ENCODE data around the gene SUSD6. TPM values are rescaled to one million over a fixed set of nuclear protein-coding genes. Genes with fewer than 3 reads are reported as not detected.
A peak's percentile ranks its signal among the peaks of the same experiment; 100 is the strongest.

Gene SUSD6
- 8.9 TPM for polyA plus RNA-seq (2013, experiment 1 of 2)
- polyA plus RNA-seq (2013, experiment 2 of 2) = 9.1 TPM

DNA sequence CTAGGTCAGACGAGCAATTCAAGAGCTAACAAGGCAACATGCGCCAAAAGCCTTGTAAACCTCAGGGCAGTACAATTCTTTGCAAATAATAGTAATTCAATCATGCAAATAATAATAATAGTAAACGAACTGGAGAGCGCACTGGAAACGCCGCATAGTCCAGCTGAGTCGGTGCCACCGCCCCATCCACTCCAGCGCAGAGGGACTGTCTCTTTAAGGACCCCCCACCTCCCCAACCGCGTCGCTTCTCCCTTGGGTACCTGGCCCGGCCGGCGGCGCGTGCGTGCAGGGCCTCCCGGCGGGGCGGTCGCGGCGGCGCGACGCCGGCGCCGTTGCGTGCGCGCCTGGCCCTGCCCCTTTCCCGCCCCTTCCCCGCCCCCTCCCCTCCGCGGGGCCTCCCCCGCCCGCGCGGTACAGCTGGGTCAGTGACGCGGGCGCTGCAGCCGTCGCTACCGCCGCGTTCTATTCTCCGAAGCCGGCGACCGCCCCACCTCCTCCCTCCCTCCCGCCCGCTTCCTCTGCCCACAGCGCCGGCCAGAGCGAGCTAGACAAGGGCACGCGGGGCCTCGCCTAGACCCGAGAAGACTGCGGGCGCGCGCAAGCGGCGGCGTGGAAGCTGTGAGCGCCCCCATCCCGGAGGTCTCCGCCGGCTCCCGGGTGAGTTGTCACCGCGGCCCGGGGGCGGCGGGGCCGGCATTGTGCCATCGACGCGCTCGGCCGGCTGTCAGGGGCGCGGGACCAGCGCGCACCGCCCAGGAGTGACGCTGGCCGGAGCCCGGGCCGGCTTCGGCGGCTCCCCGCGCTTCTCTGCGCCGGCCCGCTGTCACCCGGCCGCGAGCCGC is at the start of gene SUSD6:
SUSD6 (plus strand) TSS at position 425 of the 842 bp plus-strand sequence. CDS start 46,997 bp downstream, outside the sequence.
- H3K18ac ChIP-seq (ENCODE audit: low read depth in 1 of 2, low read length in 2 of 2) = peak within 1 kb of the TSS; percentile 89 to 90
- H2BK120ac ChIP-seq (ENCODE audit: low read depth, low read length) = peak within 1 kb of the TSS; percentile 74
- H3K4me2 ChIP-seq (ENCODE audit: low read length, poor library complexity, severe bottlenecking) = peak within 1 kb of the TSS; percentile 89
- peak within 1 kb of the TSS; percentile 60 to 91 for H2BK12ac ChIP-seq (ENCODE audit: low read length in 2 of 2)
- H3K14ac ChIP-seq (ENCODE audit: low read length in 2 of 2) = peak within 1 kb of the TSS in 1 of 2 experiments; percentile 98
- no peaks in the 10 kb centered on the region for H3K36me3 ChIP-seq (ENCODE audit: control insufficient read depth in 1 of 2, insufficient read depth in 2 of 2, low read depth in 1 of 2, low read length in 2 of 2)
- peak; percentile 89 for DNase-seq
- peak within 1 kb of the TSS; percentile 92 for H4K8ac ChIP-seq (ENCODE audit: low read length)
- peak within 1 kb of the TSS; percentile 85 to 92 for H3K4me3 ChIP-seq (ENCODE audit: insufficient read depth in 1 of 2, low read depth in 1 of 2, low read length in 2 of 2)
- no peaks in the 10 kb centered on the region for H3K9me3 ChIP-seq (ENCODE audit: control insufficient read depth, low read length)
- peak within 1 kb of the TSS in 1 of 2 experiments; percentile 96 for H3K23ac ChIP-seq (ENCODE audit: low read length in 2 of 2)
- no peaks in the 10 kb centered on the region for H3K27me3 ChIP-seq (ENCODE audit: control insufficient read depth in 1 of 2, insufficient read depth in 1 of 2, low read length in 2 of 2)
- H3K79me1 ChIP-seq (replicated peaks; ENCODE audit: low read length, poor library complexity, severe bottlenecking) = peaks cover 12% of the 10 kb centered on the region
- H3K27ac ChIP-seq (ENCODE audit: low read length, poor library complexity, severe bottlenecking) = peak within 1 kb of the TSS; percentile 69
- peaks cover 15% of the 10 kb centered on the region for H3K4me1 ChIP-seq (ENCODE audit: control insufficient read depth, insufficient read depth, low read depth, low read length)
- WGBS = under 1% methylated on average over 60 of the region's 105 CpGs
- H3K9ac ChIP-seq (ENCODE audit: low read length) = peak within 1 kb of the TSS; percentile 91
- peak within 1 kb of the TSS; percentile 3 for H2AK5ac ChIP-seq (ENCODE audit: low read length, severe bottlenecking)
- H2AFZ ChIP-seq (ENCODE audit: low read depth, low read length) = peak within 1 kb of the TSS; percentile 90
- peak within 1 kb of the TSS in 1 of 2 experiments; percentile 91 for H3K4ac ChIP-seq (ENCODE audit: low read depth in 1 of 2, low read length in 2 of 2)
- H2BK15ac ChIP-seq (ENCODE audit: low read depth, poor library complexity, severe bottlenecking) = peak within 1 kb of the TSS; percentile 63
- peak within 1 kb of the TSS; percentile 90 for H2BK5ac ChIP-seq (ENCODE audit: low read depth, low read length, poor library complexity, severe bottlenecking)
- peak within 1 kb of the TSS; percentile 64 for H4K91ac ChIP-seq (ENCODE audit: low read length)

- H2BK12ac ChIP-seq (ENCODE audit: low read length in 2 of 2) = no peak overlapping the region
- H3K36me3 ChIP-seq (ENCODE audit: control insufficient read depth in 1 of 2, insufficient read depth in 2 of 2, low read depth in 1 of 2, low read length in 2 of 2) = no peaks in the 10 kb centered on the region
- H3K4me3 ChIP-seq (ENCODE audit: insufficient read depth in 1 of 2, low read depth in 1 of 2, low read length in 2 of 2) = no peak overlapping the region
- no peak overlapping the region for H2AK5ac ChIP-seq (ENCODE audit: low read length, severe bottlenecking)
- H2BK5ac ChIP-seq (ENCODE audit: low read depth, low read length, poor library complexity, severe bottlenecking) = no peak overlapping the region
- H3K23ac ChIP-seq (ENCODE audit: low read length in 2 of 2) = no peak overlapping the region
- H4K91ac ChIP-seq (ENCODE audit: low read length) = no peak overlapping the region
- H3K4me1 ChIP-seq (ENCODE audit: control insufficient read depth, insufficient read depth, low read depth, low read length) = no peaks in the 10 kb centered on the region
- no peak overlapping the region for H3K4ac ChIP-seq (ENCODE audit: low read depth in 1 of 2, low read length in 2 of 2)
- no peaks in the 10 kb centered on the region for H3K79me1 ChIP-seq (replicated peaks; ENCODE audit: low read length, poor library complexity, severe bottlenecking)
- no peak overlapping the region for H3K9ac ChIP-seq (ENCODE audit: low read length)
- no peak overlapping the region for H4K8ac ChIP-seq (ENCODE audit: low read length)
- DNase-seq = no peak
- no peak overlapping the region for H3K14ac ChIP-seq (ENCODE audit: low read length in 2 of 2)
- no peaks in the 10 kb centered on the region for H3K9me3 ChIP-seq (ENCODE audit: control insufficient read depth, low read length)
- H2AFZ ChIP-seq (ENCODE audit: low read depth, low read length) = no peak overlapping the region
- no peak overlapping the region for H2BK15ac ChIP-seq (ENCODE audit: low read depth, poor library complexity, severe bottlenecking)
- H3K18ac ChIP-seq (ENCODE audit: low read depth in 1 of 2, low read length in 2 of 2) = no peak overlapping the region
- H3K27me3 ChIP-seq (ENCODE audit: control insufficient read depth in 1 of 2, insufficient read depth in 1 of 2, low read length in 2 of 2) = peaks cover 84 to 88% of the 10 kb centered on the region in 2 experiments
- no peak overlapping the region for H2BK120ac ChIP-seq (ENCODE audit: low read depth, low read length)
- H3K27ac ChIP-seq (ENCODE audit: low read length, poor library complexity, severe bottlenecking) = no peak overlapping the region
- no peak overlapping the region for H3K4me2 ChIP-seq (ENCODE audit: low read length, poor library complexity, severe bottlenecking)
Measured at GRCh38 chr14:69561893-69562292, 49.5 kb upstream of the SUSD6 start.

GRCh38 chr14:69567563-69567962 is 43.8 kb upstream of the SUSD6 start:
- Histone ChIP-seq H2AK5ac (ENCODE audit: low read length, severe bottlenecking) (no peak overlapping the region), H3K23ac (ENCODE audit: low read length in 2 of 2) (no peak overlapping the region), H3K4me2 (ENCODE audit: low read length, poor library complexity, severe bottlenecking) (no peak overlapping the region), H2BK120ac (ENCODE audit: low read depth, low read length) (no peak overlapping the region), H2BK15ac (ENCODE audit: low read depth, poor library complexity, severe bottlenecking) (no peak overlapping the region), H4K91ac (ENCODE audit: low read length) (no peak overlapping the region), H3K4me3 (ENCODE audit: insufficient read depth in 1 of 2, low read depth in 1 of 2, low read length in 2 of 2) (no peak overlapping the region), H3K36me3 (ENCODE audit: control insufficient read depth in 1 of 2, insufficient read depth in 2 of 2, low read depth in 1 of 2, low read length in 2 of 2) (peaks cover 0 to 5% of the 10 kb centered on the region in 2 experiments), H2AFZ (ENCODE audit: low read depth, low read length) (no peak overlapping the region), H3K4me1 (ENCODE audit: control insufficient read depth, insufficient read depth, low read depth, low read length) (peaks cover 13% of the 10 kb centered on the region), H3K4ac (ENCODE audit: low read depth in 1 of 2, low read length in 2 of 2) (no peak overlapping the region), H3K9ac (ENCODE audit: low read length) (no peak overlapping the region), H3K14ac (ENCODE audit: low read length in 2 of 2) (no peak overlapping the region), H4K8ac (ENCODE audit: low read length) (no peak overlapping the region), H3K27ac (ENCODE audit: low read length, poor library complexity, severe bottlenecking) (no peak overlapping the region), H2BK5ac (ENCODE audit: low read depth, low read length, poor library complexity, severe bottlenecking) (no peak overlapping the region), H3K27me3 (ENCODE audit: control insufficient read depth in 1 of 2, insufficient read depth in 1 of 2, low read length in 2 of 2) (peaks cover 83 to 94% of the 10 kb centered on the region in 2 experiments), H3K18ac (ENCODE audit: low read depth in 1 of 2, low read length in 2 of 2) (no peak overlapping the region), H3K9me3 (ENCODE audit: control insufficient read depth, low read length) (no peaks in the 10 kb centered on the region), H2BK12ac (ENCODE audit: low read length in 2 of 2) (no peak overlapping the region), H3K79me1 (replicated peaks; ENCODE audit: low read length, poor library complexity, severe bottlenecking) (no peaks in the 10 kb centered on the region)
- WGBS = 86% methylated on average over 3 of the region's 5 CpGs
- DNase-seq = no peak

- Histone ChIP-seq H3K4ac (ENCODE audit: low read depth in 1 of 2, low read length in 2 of 2) (no peak overlapping the region), H3K27ac (ENCODE audit: low read length, poor library complexity, severe bottlenecking) (no peak overlapping the region), H3K36me3 (ENCODE audit: control insufficient read depth in 1 of 2, insufficient read depth in 2 of 2, low read depth in 1 of 2, low read length in 2 of 2) (peaks cover 0 to 7% of the 10 kb centered on the region in 2 experiments), H2AFZ (ENCODE audit: low read depth, low read length) (no peak overlapping the region), H3K4me2 (ENCODE audit: low read length, poor library complexity, severe bottlenecking) (no peak overlapping the region), H2BK5ac (ENCODE audit: low read depth, low read length, poor library complexity, severe bottlenecking) (no peak overlapping the region), H4K91ac (ENCODE audit: low read length) (no peak overlapping the region), H3K9ac (ENCODE audit: low read length) (no peak overlapping the region), H3K79me1 (replicated peaks; ENCODE audit: low read length, poor library complexity, severe bottlenecking) (no peaks in the 10 kb centered on the region), H3K18ac (ENCODE audit: low read depth in 1 of 2, low read length in 2 of 2) (no peak overlapping the region), H3K9me3 (ENCODE audit: control insufficient read depth, low read length) (no peaks in the 10 kb centered on the region), H3K14ac (ENCODE audit: low read length in 2 of 2) (no peak overlapping the region), H2BK120ac (ENCODE audit: low read depth, low read length) (no peak overlapping the region), H3K27me3 (ENCODE audit: control insufficient read depth in 1 of 2, insufficient read depth in 1 of 2, low read length in 2 of 2) (peaks cover 73 to 94% of the 10 kb centered on the region in 2 experiments), H2BK15ac (ENCODE audit: low read depth, poor library complexity, severe bottlenecking) (no peak overlapping the region), H3K23ac (ENCODE audit: low read length in 2 of 2) (peak overlapping the region in 1 of 2 experiments; percentile 52), H3K4me1 (ENCODE audit: control insufficient read depth, insufficient read depth, low read depth, low read length) (peaks cover 22% of the 10 kb centered on the region), H2AK5ac (ENCODE audit: low read length, severe bottlenecking) (no peak overlapping the region), H2BK12ac (ENCODE audit: low read length in 2 of 2) (no peak overlapping the region), H3K4me3 (ENCODE audit: insufficient read depth in 1 of 2, low read depth in 1 of 2, low read length in 2 of 2) (no peak overlapping the region), H4K8ac (ENCODE audit: low read length) (no peak overlapping the region)
- 47% methylated on average over 2 of the region's 2 CpGs for WGBS
- no peak for DNase-seq
Measured at GRCh38 chr14:69569859-69570258, 41.5 kb upstream of the SUSD6 start.

All from mesenchymal stem cell (in vitro differentiated cells and primary cell).